GDM1 (cell line): ENCODE data around the gene MMP13.
"Not testable (repeated sequence)": the region's sequence is repeated elsewhere in the genome, so short reads cannot be mapped to it uniquely, and the experiment has no call there.

Experiments
- DNase-seq: peaks from one replicate; lab custom pipeline; 2025; lab: John Stamatoyannopoulos, UW

The MMP13 gene

GRCh38 chr11:102955624-102956023 lies at the start of gene MMP13:
Gene MMP13 (minus strand): TSS chr11:102955732. CDS start chr11:102955705, 27 bp downstream.
- DNase-seq = no peak

GRCh38 chr11:103004234-103004633 lies 48.7 kb upstream of the MMP13 start:
- DNase-seq = not testable (repeated sequence)

GRCh38 chr11:102994105-102994504 lies 38.6 kb upstream of the MMP13 start:
- no peak for DNase-seq

GRCh38 chr11:102991776-102992175 lies 36.2 kb upstream of the MMP13 start:
- DNase-seq = no peak

GRCh38 chr11:102990145-102990544 lies 34.6 kb upstream of the MMP13 start:
- DNase-seq = no peak

- DNase-seq = no peak
Measured at GRCh38 chr11:102989379-102990047, 34.0 kb upstream of the MMP13 start.

- DNase-seq = no peak
Measured at GRCh38 chr11:102986815-102987214, 31.3 kb upstream of the MMP13 start.

GRCh38 chr11:102985850-102986249 lies 30.3 kb upstream of the MMP13 start:
- DNase-seq = no peak

GRCh38 chr11:102983486-102983885 lies 28.0 kb upstream of the MMP13 start:
- DNase-seq = no peak

GRCh38 chr11:102981324-102981910 lies 25.9 kb upstream of the MMP13 start:
- no peak for DNase-seq

- DNase-seq = no peak
Measured at GRCh38 chr11:102974552-102975280, 19.2 kb upstream of the MMP13 start.

- not testable (repeated sequence) for DNase-seq
Measured at GRCh38 chr11:102973698-102974097, 18.2 kb upstream of the MMP13 start.

- DNase-seq = no peak
Measured at GRCh38 chr11:102972853-102973252, 17.3 kb upstream of the MMP13 start.

- no peak for DNase-seq
Measured at GRCh38 chr11:102971766-102972165, 16.2 kb upstream of the MMP13 start.

GRCh38 chr11:102967497-102967896 lies 12.0 kb upstream of the MMP13 start:
- no peak for DNase-seq

GRCh38 chr11:102966011-102966410 lies 10.5 kb upstream of the MMP13 start:
- no peak for DNase-seq

GRCh38 chr11:102964867-102965266 lies 9.3 kb upstream of the MMP13 start:
- no peak for DNase-seq

- no peak for DNase-seq
Measured at GRCh38 chr11:102957953-102958352, 2.4 kb upstream of the MMP13 start.

GRCh38 chr11:102950622-102951081 lies 4.9 kb downstream of the MMP13 start:
- no peak for DNase-seq

GRCh38 chr11:102946237-102946636 lies 9.3 kb downstream of the MMP13 start:
- no peak for DNase-seq

- DNase-seq = peak; percentile 34
Measured at GRCh38 chr11:102940714-102941588, 14.6 kb downstream of the MMP13 start.

- no peak for DNase-seq
Measured at GRCh38 chr11:102936864-102937509, 18.5 kb downstream of the MMP13 start.
